CD4-positive, alpha-beta memory T cell (primary cell): Measurements from ENCODE around the gene FGFR2. TPM values are rescaled to one million over a fixed set of nuclear protein-coding genes. Genes with fewer than 3 reads are reported as not detected.
A peak's percentile ranks its signal among the peaks of the same experiment; 100 is the strongest.

Experiments
- CTCF ChIA-PET: fragments of 350-600 bp; sonication (Branson Sonifier 250); formaldehyde crosslinking; loops from one replicate; lab custom pipeline; 2021; ENCODE audit warnings: inconsistent platforms; ENCODE audit not compliant: partially characterized antibody; lab: Charles Lee
- POLR2A ChIA-PET: fragments of 350-600 bp; sonication (Branson Sonifier 250); formaldehyde crosslinking; loops from one replicate; lab custom pipeline; 2021; ENCODE audit not compliant: partially characterized antibody; lab: Charles Lee
- DNase-seq, 5 donors: peaks; one replicate each; pipeline versions ENCODE4 v3.0.0 to v3.0.0-alpha.2; 2020 to 2022; ENCODE audit warnings: mixed read lengths in 1 of 5
- H3K27ac ChIP-seq: one replicate; pipeline ENCODE4 v1.7.0; 2013; ENCODE audit warnings: low read depth, low read length
- H3K27me3 ChIP-seq: 2 replicates; pipeline ENCODE4 v1.7.0; 2013; ENCODE audit warnings: mild to moderate bottlenecking, low read length, moderate library complexity; ENCODE audit not compliant: insufficient read depth
- H3K36me3 ChIP-seq: 2 replicates; pipeline ENCODE4 v1.7.0; 2013; ENCODE audit warnings: mild to moderate bottlenecking, low read length, moderate library complexity; ENCODE audit not compliant: insufficient read depth
- H3K4me1 ChIP-seq: 2 replicates; pipeline ENCODE4 v1.7.0; 2013; ENCODE audit warnings: mild to moderate bottlenecking, low read length, moderate library complexity; ENCODE audit not compliant: insufficient read depth
- H3K4me3 ChIP-seq, 2 donors: one replicate each; pipeline ENCODE4 v1.7.0; 2013; ENCODE audit warnings: low read length in 2 of 2, mild to moderate bottlenecking in 1 of 2
- H3K9me3 ChIP-seq, 2 donors: one replicate each; pipeline ENCODE4 v1.7.0; 2013; ENCODE audit warnings: low read length in 2 of 2, control low read depth in 1 of 2; ENCODE audit not compliant: control insufficient read depth in 1 of 2
- H3K27ac Mint-ChIP-seq, 7 donors: one replicate each; pipeline ENCODE4 v1.8.0; 2020 to 2021; ENCODE audit warnings: mixed read lengths in 7 of 7, mild to moderate bottlenecking in 6 of 7, inconsistent platforms in 3 of 7, moderate library complexity in 3 of 7
- H3K27me3 Mint-ChIP-seq, 2 donors: one replicate each; pipeline ENCODE4 v1.8.0; 2020 to 2021; ENCODE audit warnings: mixed read lengths in 2 of 2
- H3K36me3 Mint-ChIP-seq, 2 donors: one replicate each; pipeline ENCODE4 v1.8.0; 2020 to 2021; ENCODE audit warnings: mixed read lengths in 2 of 2, inconsistent platforms in 1 of 2, mild to moderate bottlenecking in 1 of 2
- H3K4me1 Mint-ChIP-seq, 4 donors: one replicate each; pipeline ENCODE4 v1.8.0; 2020 to 2021; ENCODE audit warnings: mixed read lengths in 4 of 4, mild to moderate bottlenecking in 1 of 4
- H3K4me3 Mint-ChIP-seq, 8 donors: one replicate each; pipeline ENCODE4 v1.8.0; 2020 to 2021; ENCODE audit warnings: mixed read lengths in 8 of 8, mild to moderate bottlenecking in 7 of 8, moderate library complexity in 6 of 8, inconsistent platforms in 3 of 8
- H3K9me3 Mint-ChIP-seq, 8 donors: one replicate each; pipeline ENCODE4 v1.8.0; 2020 to 2021; ENCODE audit warnings: mixed read lengths in 8 of 8, mild to moderate bottlenecking in 5 of 8, inconsistent platforms in 3 of 8, moderate library complexity in 1 of 8
- intact Hi-C: fragments of 100-400 bp; cut with micrococcal nuclease; formaldehyde crosslinking; loops from one replicate; pipeline ENCODE4 v1.15.1; 2023
- polyA plus RNA-seq, 2 donors: library from polyadenylated mRNA; unstranded; fragments of 300-500 nt; fragmentation: Illumina TruSeq; gene quantifications; one replicate each; pipeline ENCODE4 v1.2.3, GENCODE V29; 2021
- total RNA-seq, 2 experiments: library from RNA; stranded (reverse); gene quantifications; one replicate each; pipeline ENCODE4 v1.2.3, GENCODE V29; 2021

Gene FGFR2
- total and polyA plus RNA-seq, 4 experiments from 2014 or later: 0.58 to 1.0 (median 0.90) TPM; not detected in 1

DNA sequence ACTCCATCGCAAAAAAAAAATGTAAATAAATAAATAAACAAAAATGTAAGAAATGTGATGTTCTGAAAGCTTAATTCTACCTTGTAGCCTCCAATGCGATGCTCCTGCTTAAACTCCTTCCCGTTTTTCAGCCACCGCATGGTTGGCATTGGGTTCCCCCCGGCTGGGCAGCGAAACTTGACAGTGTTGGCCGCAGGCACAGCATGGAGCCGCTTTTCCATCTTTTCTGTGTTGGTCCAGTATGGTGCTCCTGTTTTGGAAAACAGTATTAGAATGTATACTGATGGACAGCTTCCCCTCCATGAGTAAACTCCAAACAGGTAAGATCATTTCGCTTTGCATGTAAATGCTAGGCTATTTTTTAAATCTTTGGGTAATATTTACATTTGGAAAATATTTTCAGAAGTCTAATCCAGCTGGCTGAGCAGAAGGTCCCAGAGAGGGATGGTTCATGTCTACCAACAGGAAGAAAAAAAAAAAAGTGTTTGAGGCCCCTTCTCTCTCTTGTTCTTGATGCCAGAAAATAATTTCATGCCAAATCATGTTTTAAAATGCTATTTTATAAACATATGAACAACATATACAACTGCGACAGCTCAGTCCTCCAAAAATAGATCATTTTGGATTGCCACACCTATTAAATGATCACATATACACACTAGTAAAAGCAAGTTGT, 46.9 kb downstream of the FGFR2 start:
- intact Hi-C loops: no loop called here
- H3K4me3 Mint-ChIP-seq: no peak overlapping the region
- H3K36me3 Mint-ChIP-seq: no peaks in the 10 kb centered on the region
- peaks cover 0 to 3% (median 0%) of the 10 kb centered on the region in 8 donors for H3K9me3 Mint-ChIP-seq
- DNase-seq: no peak
- Histone ChIP-seq H3K27ac (no peak overlapping the region), H3K4me1 (no peaks in the 10 kb centered on the region), H3K27me3 (no peaks in the 10 kb centered on the region), H3K9me3 (no peaks in the 10 kb centered on the region), H3K36me3 (no peaks in the 10 kb centered on the region), H3K4me3 (no peak overlapping the region)
- no peaks in the 10 kb centered on the region for H3K4me1 Mint-ChIP-seq
- ChIA-PET CTCF (no interaction called here), POLR2A (no interaction called here)
- peak overlapping the region in 1 of 7 donors; percentile 12 for H3K27ac Mint-ChIP-seq
- H3K27me3 Mint-ChIP-seq: no peaks in the 10 kb centered on the region

DNA sequence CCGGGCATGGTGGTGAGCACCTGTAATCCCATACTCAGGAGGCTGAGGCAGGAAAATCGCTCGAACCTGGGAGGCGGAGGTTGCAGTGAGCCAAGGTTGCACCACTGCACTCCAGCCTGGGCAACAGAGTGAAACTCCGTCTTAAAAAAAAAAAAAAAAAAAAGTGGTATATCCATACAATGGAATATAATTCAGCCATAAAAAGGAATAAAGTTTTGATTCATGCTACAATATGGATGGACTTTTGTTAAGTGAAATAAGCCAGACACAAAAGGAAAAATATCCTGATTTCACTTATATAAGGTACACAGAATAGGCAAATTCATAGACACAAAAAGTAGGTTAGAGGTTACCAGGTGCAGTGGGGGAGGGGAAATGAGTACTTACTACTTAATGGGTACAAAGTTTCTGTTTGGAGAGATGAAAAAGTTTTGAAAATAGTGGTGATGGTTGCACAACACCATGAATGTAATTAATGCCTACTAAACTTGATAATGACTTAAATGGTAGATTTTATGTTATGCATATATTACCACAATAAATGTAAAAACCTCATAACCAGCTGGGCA, 53.9 kb downstream of the FGFR2 start:
- H3K27me3 ChIP-seq: no peaks in the 10 kb centered on the region
- Mint-ChIP-seq H3K27ac (no peak overlapping the region), H3K4me1 (no peaks in the 10 kb centered on the region), H3K36me3 (no peaks in the 10 kb centered on the region), H3K4me3 (no peak overlapping the region), H3K9me3 (peaks cover 0 to 3% (median 0%) of the 10 kb centered on the region in 8 donors), H3K27me3 (no peaks in the 10 kb centered on the region)
- DNase-seq: no peak
- CTCF ChIA-PET: no interaction called here
- H3K9me3 ChIP-seq: no peaks in the 10 kb centered on the region
- H3K4me1 ChIP-seq: no peaks in the 10 kb centered on the region
- H3K27ac ChIP-seq: no peak overlapping the region
- intact Hi-C loops: no loop called here
- no peaks in the 10 kb centered on the region for H3K36me3 ChIP-seq
- POLR2A ChIA-PET: no interaction called here
- H3K4me3 ChIP-seq: no peak overlapping the region

DNA sequence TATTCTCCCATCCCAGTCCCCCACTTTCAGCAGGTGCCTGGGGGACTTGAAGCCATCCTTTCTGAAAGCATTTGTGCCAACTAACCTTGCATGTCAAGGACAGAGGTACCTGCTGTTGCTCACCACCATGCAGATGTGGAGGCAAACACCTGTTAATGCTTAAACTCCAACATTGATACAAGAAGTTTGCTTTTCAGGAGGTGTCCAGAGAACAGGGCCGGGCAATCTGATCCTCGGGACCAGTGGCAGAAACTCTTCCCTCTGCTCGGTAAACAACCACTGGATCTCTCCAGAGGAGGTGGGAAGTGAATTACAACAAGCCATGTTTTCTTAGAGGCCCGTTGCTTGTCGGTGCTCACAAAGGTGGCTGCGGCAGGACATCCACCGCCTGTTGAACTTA, 54.7 kb downstream of the FGFR2 start:
- no peaks in the 10 kb centered on the region for H3K27me3 Mint-ChIP-seq
- Histone ChIP-seq H3K27ac (no peak overlapping the region), H3K9me3 (no peaks in the 10 kb centered on the region), H3K27me3 (no peaks in the 10 kb centered on the region), H3K4me1 (no peaks in the 10 kb centered on the region), H3K4me3 (no peak overlapping the region), H3K36me3 (no peaks in the 10 kb centered on the region)
- intact Hi-C loops: no loop called here
- H3K27ac Mint-ChIP-seq: no peak overlapping the region
- H3K4me1 Mint-ChIP-seq: no peaks in the 10 kb centered on the region
- H3K9me3 Mint-ChIP-seq: peaks cover 0 to 3% (median 0%) of the 10 kb centered on the region in 8 donors
- no peak overlapping the region for H3K4me3 Mint-ChIP-seq
- ChIA-PET POLR2A (no interaction called here), CTCF (no interaction called here)
- no peaks in the 10 kb centered on the region for H3K36me3 Mint-ChIP-seq
- no peak for DNase-seq

DNA sequence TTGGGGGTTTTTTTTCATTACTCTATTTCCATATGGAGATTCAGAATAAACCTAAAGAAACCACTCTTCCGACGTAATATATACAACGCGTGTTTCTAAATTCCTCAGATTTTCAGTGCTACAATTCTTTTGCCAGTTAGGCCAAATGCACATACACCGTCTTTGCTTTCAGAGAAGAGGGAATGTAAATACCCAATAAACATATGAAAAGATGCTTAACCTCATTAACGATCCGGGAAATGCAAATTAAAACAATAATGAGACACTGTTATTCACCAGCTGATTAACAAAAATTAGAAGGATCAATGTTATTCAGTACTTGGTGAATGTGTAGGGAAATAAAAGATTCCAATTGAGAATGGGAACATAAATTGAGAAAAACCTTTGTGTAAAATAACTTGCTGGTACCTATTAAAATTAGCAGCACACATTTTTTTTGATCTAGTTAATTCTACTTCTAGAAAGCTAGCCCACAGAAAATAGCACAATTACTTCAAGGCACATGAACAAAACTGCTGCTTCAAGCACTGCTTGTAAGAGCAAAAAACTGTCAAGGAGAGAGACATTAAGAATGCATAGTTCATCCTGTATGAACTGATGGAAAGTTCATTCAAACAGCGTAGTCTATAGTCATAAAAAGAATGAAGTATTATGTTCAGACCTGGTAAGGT, 56.7 kb downstream of the FGFR2 start:
- Histone ChIP-seq H3K4me3 (no peak overlapping the region), H3K27ac (no peak overlapping the region), H3K4me1 (no peaks in the 10 kb centered on the region), H3K9me3 (no peaks in the 10 kb centered on the region), H3K36me3 (no peaks in the 10 kb centered on the region), H3K27me3 (no peaks in the 10 kb centered on the region)
- H3K27me3 Mint-ChIP-seq: no peaks in the 10 kb centered on the region
- no peaks in the 10 kb centered on the region for H3K4me1 Mint-ChIP-seq
- no peak for DNase-seq
- ChIA-PET POLR2A (no interaction called here), CTCF (no interaction called here)
- H3K27ac Mint-ChIP-seq: no peak overlapping the region
- intact Hi-C loops: no loop called here
- H3K36me3 Mint-ChIP-seq: no peaks in the 10 kb centered on the region
- no peak overlapping the region for H3K4me3 Mint-ChIP-seq
- peaks cover 0 to 3% (median 0%) of the 10 kb centered on the region in 8 donors for H3K9me3 Mint-ChIP-seq

DNA sequence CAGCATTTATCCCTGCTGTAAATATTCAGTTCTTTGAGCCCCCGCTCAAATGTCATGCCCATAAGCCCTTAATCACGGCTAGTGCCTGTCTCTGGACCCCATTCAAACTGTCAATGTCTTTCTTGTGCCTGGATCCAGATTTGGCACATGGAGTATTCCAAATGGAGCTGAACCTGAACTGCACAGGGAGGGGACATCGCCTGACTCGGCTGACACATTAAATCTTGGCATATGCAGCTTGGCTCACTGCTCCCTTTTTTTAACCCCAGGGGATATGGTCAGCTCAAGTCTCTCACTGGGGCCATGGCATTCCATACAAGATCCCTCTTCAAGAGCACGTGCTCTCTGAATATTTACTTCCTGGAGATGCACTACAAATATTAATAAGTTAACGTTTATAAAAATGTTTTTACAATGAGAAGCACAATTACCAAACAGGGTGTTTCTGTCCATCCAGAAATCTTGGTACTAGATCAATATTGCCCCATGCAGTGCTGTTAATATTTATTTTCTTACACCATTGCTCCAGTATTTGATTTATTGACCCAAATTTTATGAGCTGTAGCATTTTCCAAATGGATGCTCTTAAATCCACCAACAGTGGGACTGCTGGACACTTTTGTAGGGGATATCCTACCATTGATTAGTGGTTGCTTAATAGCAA, 57.4 kb downstream of the FGFR2 start:
- Mint-ChIP-seq H3K27me3 (peaks cover 0 to 2% of the 10 kb centered on the region in 2 donors), H3K36me3 (no peaks in the 10 kb centered on the region), H3K27ac (no peak overlapping the region), H3K9me3 (peaks cover 0 to 3% (median 0%) of the 10 kb centered on the region in 8 donors), H3K4me3 (no peak overlapping the region), H3K4me1 (no peaks in the 10 kb centered on the region)
- DNase-seq: no peak
- H3K9me3 ChIP-seq: no peaks in the 10 kb centered on the region
- H3K27ac ChIP-seq: no peak overlapping the region
- no peaks in the 10 kb centered on the region for H3K36me3 ChIP-seq
- intact Hi-C loops: no loop called here
- CTCF ChIA-PET: no interaction called here
- POLR2A ChIA-PET: no interaction called here
- no peak overlapping the region for H3K4me3 ChIP-seq
- H3K4me1 ChIP-seq: no peaks in the 10 kb centered on the region
- H3K27me3 ChIP-seq: no peaks in the 10 kb centered on the region

DNA sequence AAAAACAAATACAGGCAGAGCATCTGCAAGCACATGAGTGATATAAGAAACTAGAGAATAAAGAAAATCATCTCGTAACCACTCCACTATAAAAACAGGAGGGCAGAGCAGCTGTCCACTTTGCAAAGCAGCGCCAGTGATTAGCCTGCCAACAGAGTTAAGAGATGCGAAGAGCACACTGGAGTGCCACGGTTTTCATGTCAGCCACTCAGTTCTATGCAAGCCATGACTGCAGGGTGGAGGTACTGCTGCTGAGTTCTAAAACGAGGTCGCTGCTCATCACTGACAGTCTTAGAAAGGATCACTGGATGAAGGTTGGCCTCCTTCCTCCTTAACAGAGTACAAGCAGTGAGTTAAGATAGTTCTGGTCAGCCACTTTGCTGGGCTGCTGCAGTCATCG, 58.5 kb downstream of the FGFR2 start:
- Histone ChIP-seq H3K27ac (no peak overlapping the region), H3K4me1 (no peaks in the 10 kb centered on the region), H3K9me3 (no peaks in the 10 kb centered on the region), H3K36me3 (no peaks in the 10 kb centered on the region), H3K27me3 (no peaks in the 10 kb centered on the region), H3K4me3 (no peak overlapping the region)
- POLR2A ChIA-PET: no interaction called here
- Mint-ChIP-seq H3K4me1 (no peaks in the 10 kb centered on the region), H3K9me3 (peaks cover 0 to 3% (median 0%) of the 10 kb centered on the region in 8 donors), H3K27me3 (peaks cover 0 to 2% of the 10 kb centered on the region in 2 donors), H3K4me3 (no peak overlapping the region), H3K27ac (no peak overlapping the region), H3K36me3 (no peaks in the 10 kb centered on the region)
- CTCF ChIA-PET: no interaction called here
- DNase-seq: no peak
- intact Hi-C loops: no loop called here

DNA sequence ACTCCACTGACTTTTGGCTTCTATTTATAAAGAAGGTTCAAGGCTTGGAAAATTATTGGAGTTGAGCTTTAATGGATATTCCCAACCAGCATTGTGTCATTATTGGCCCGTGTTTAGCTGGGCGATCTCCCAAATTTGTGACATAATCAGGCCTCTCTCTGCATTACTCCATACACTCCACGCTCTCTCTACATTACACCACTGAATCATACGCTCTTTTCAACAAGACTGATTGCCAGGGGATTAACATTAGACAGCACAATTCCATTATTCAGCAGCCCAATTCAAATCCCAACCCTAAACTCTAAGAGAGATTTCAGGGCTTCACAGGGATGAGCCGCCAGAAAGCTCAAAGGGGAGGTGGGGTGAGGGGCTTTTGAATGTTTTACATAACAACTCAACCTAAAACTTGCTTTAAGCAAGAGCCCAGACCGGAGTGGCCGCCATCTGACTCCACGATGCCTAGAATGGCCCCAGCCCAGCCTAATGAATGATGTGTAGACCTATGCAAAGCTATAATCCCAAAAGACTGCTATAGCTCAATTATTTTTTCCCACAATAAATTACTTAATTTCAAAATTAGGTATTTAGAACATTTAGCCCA, 61.8 kb downstream of the FGFR2 start:
- no peaks in the 10 kb centered on the region for H3K36me3 ChIP-seq
- H3K36me3 Mint-ChIP-seq: no peaks in the 10 kb centered on the region
- H3K4me3 Mint-ChIP-seq: no peak overlapping the region
- no peak for DNase-seq
- peaks cover 0 to 2% (median 0%) of the 10 kb centered on the region in 8 donors for H3K9me3 Mint-ChIP-seq
- ChIA-PET POLR2A (no interaction called here), CTCF (no interaction called here)
- H3K4me1 Mint-ChIP-seq: no peaks in the 10 kb centered on the region
- H3K9me3 ChIP-seq: no peaks in the 10 kb centered on the region
- peaks cover 0 to 2% of the 10 kb centered on the region in 2 donors for H3K27me3 Mint-ChIP-seq
- H3K27ac Mint-ChIP-seq: no peak overlapping the region
- no peaks in the 10 kb centered on the region for H3K27me3 ChIP-seq
- no peak overlapping the region for H3K4me3 ChIP-seq
- H3K4me1 ChIP-seq: no peaks in the 10 kb centered on the region
- H3K27ac ChIP-seq: no peak overlapping the region
- intact Hi-C loops: no loop called here
